NCI-H128 (cell line): Measurements from ENCODE around the gene SIK2.
"Not testable (repeated sequence)": the region's sequence is repeated elsewhere in the genome, so short reads cannot be mapped to it uniquely, and the experiment has no call there.

ENCODE experiments used
- DNase-seq: peaks from one replicate; lab custom pipeline; 2025; ENCODE audit not compliant: unreplicated experiment; lab: John Stamatoyannopoulos, UW

The SIK2 gene

GRCh38 chr11:111655924-111656323 is 53.7 kb downstream of the SIK2 start:
- DNase-seq, result no peak

GRCh38 chr11:111657905-111658304 is 55.7 kb downstream of the SIK2 start:
- not testable (repeated sequence) for DNase-seq

- DNase-seq, result not testable (repeated sequence)
Measured at GRCh38 chr11:111658493-111658892, 56.2 kb downstream of the SIK2 start.

GRCh38 chr11:111659201-111660115 is 57.2 kb downstream of the SIK2 start:
- DNase-seq, result no peak

GRCh38 chr11:111660822-111661221 is 58.6 kb downstream of the SIK2 start:
- no peak for DNase-seq

- DNase-seq, result no peak
Measured at GRCh38 chr11:111663820-111664219, 61.6 kb downstream of the SIK2 start.

- DNase-seq, result no peak
Measured at GRCh38 chr11:111665777-111666176, 63.5 kb downstream of the SIK2 start.

GRCh38 chr11:111668980-111669379 is 66.7 kb downstream of the SIK2 start:
- no peak for DNase-seq

GRCh38 chr11:111671383-111671782 is 69.1 kb downstream of the SIK2 start:
- DNase-seq, result no peak

- no peak for DNase-seq
Measured at GRCh38 chr11:111672949-111673348, 70.7 kb downstream of the SIK2 start.

- no peak for DNase-seq
Measured at GRCh38 chr11:111674941-111675340, 72.7 kb downstream of the SIK2 start.

GRCh38 chr11:111675891-111676290 is 73.6 kb downstream of the SIK2 start:
- DNase-seq, result no peak

- DNase-seq, result no peak
Measured at GRCh38 chr11:111676878-111677585, 74.8 kb downstream of the SIK2 start.

- DNase-seq, result no peak
Measured at GRCh38 chr11:111680486-111681175, 78.4 kb downstream of the SIK2 start.

GRCh38 chr11:111683806-111684205 is 81.6 kb downstream of the SIK2 start:
- DNase-seq, result no peak

GRCh38 chr11:111684251-111684650 is 82.0 kb downstream of the SIK2 start:
- no peak for DNase-seq

GRCh38 chr11:111688013-111688412 is 85.8 kb downstream of the SIK2 start:
- DNase-seq, result no peak

- no peak for DNase-seq
Measured at GRCh38 chr11:111691176-111691575, 88.9 kb downstream of the SIK2 start.

- DNase-seq, result no peak
Measured at GRCh38 chr11:111691741-111692140, 89.5 kb downstream of the SIK2 start.

GRCh38 chr11:111693224-111693937 is 91.1 kb downstream of the SIK2 start:
- DNase-seq, result no peak

GRCh38 chr11:111694851-111695250 is 92.6 kb downstream of the SIK2 start:
- DNase-seq, result no peak
